HTERT RPE-1 (cell line): ENCODE results near the gene ESRRA.

Experiments used
- in situ Hi-C: fragments of 300-500 bp; cut with MboI; formaldehyde crosslinking; loops from 4 replicates; pipeline ENCODE4 v1.14.3; 2020; ENCODE audit warnings: low sequenced_read_pairs

Gene ESRRA

DNA sequence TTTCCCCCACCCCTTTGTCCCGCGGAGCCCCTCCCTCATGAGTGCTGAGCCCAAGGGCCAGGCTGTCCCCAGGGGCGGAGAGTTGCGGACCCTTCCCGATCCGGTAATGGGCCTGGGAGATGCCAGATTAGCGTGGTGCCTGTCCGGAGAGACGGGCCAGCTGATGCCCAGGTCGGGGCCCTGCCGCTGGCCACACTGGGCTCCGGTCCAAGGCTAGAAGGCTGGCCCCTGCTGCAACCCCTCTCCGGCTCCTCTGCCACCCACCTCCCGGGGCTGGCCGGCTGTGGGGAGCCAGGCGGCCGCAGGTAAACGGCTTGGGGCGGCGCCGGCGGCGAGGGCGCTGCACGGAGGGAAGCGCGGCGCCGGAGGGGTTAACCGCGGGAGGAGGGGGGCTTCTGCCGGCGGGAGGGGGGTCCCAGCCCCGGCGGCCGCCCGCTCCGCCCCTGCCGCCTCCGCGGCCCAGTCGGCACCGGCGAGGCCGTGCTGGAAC, 14.0 kb upstream of the ESRRA start, which contains the start of gene KCNK4:
Gene KCNK4, plus strand, starts transcription at position 41 of the 490 bp plus-strand sequence. CDS start 1,717 bp downstream, outside the sequence.
- in situ Hi-C loops = no loop called here

DNA sequence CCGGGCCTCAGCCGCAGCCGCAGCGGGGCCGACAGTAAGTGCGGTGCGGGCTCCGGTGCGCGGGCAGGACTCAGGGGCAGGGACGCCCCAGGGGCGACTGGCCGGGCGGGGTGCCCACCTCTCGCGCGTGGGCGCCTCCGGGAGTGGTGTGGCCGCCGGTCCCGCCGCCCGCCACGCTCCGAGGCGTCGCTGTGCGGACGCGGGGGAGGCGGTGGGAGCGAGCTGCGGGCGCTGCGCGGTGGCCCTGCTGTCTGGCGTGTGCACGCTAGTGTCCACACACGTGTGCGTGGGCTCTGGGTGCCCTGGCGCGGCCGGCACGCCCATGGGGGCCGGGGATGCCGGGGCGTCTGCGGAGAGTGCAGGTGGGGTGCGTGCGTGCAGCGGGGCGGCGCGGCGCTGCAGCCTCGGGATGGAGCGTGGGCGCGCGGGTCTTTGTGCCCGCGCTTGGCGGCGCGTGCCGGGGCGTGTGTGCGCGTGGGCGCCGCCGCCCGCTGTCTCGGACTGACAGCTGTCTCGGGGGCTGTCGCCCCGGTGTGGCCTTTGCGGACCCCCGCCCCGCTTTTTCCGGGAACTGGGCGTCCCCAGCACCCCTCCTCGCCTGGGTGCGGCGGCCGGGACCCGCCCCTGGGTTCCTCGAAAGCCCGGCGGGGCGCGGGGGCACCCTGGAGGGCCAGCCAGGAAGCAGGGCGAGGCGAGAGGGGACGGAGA, 13.4 kb upstream of the ESRRA start:
- in situ Hi-C loops = no loop called here

DNA sequence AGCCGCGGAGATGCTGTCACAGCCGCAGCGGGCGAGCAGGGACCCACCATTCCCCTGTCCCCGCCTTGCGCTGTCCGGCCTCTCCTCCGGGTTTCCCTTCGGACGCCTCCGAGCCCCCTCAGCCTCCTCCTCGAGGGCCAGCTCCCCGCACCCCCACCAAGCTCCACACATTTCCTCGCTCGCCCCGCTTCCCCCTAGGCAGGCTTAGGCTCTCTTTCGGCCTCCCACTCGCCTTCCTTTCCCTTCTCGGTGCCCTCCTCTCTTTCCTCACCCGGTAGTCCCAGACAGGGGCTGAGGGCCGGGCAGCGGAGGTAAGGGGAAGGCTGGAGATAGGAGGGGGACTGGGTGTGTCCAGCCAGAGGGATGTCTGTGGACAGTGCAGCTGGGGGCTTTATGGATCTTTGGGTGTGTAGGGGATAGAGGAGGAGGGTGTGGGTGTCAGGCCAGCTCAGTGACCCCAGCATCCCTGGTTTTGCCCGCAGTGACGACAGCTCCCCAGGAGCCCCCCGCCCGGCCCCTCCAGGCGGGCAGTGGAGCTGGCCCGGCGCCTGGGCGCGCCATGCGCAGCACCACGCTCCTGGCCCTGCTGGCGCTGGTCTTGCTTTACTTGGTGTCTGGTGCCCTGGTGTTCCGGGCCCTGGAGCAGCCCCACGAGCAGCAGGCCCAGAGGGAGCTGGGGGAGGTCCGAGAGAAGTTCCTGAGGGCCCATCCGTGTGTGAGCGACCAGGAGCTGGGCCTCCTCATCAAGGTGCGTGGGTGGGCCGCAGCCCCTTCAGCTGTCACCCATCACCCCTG, 12.7 kb upstream of the ESRRA start:
- in situ Hi-C loops = no loop called here

DNA sequence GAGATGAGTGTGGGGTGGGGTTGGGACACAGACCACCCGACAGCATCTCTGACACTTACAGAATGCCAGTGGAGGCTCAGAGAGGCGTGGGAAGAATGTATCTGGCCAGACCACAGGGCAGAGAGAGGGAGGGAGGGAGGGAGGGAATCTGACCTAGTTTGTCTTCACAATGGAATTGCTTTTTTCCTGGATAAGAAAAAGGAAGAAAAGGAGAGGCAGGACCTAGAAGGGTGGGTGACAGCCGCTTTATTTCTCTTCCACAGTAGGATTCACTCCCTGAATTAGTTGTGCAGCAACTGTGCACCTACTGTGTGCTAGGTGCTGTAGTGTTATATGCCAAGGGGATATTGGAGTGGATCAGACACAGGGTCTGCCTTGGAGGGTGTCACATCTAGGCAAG, 10.6 kb upstream of the ESRRA start:
- in situ Hi-C loops = no loop called here

DNA sequence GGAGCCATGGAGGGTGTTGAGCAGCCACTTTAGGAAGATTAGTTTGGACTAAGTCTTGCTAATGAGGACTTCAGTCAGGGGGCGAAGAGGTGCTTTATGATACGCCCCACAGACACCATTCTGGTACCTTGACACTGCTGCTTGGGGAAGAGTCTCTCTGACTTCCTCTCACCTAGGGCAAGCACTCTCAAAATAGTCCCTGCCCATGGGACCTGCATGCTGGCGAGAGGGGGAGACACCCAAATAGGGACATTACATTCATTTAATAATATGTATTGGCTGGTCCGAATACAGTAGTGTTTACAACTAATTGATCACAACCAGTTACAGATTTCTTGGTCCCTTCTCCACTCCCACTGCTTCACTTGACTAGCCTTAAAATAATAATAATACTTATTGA, 9.6 kb upstream of the ESRRA start:
- in situ Hi-C loops = no loop called here

DNA sequence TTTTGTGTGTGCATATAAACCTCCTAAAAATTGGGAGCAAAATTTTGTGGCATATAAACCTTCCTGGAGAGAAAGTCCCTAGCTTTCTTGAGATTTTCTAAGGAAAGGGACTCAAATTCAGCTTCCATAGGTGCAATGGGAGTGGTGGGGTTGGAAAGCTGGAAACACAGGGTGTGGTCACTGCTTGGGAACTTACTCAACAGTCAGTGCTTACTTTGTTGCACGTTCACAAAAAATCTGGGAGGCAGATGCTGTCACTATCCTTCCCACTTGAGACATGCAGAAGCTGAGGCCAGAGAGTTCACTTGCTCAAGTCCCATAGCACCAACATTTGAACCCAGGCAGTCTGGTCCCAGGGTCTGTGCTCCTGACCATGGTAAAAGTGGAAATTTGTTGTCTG, 9.1 kb upstream of the ESRRA start:
- in situ Hi-C loops = no loop called here

DNA sequence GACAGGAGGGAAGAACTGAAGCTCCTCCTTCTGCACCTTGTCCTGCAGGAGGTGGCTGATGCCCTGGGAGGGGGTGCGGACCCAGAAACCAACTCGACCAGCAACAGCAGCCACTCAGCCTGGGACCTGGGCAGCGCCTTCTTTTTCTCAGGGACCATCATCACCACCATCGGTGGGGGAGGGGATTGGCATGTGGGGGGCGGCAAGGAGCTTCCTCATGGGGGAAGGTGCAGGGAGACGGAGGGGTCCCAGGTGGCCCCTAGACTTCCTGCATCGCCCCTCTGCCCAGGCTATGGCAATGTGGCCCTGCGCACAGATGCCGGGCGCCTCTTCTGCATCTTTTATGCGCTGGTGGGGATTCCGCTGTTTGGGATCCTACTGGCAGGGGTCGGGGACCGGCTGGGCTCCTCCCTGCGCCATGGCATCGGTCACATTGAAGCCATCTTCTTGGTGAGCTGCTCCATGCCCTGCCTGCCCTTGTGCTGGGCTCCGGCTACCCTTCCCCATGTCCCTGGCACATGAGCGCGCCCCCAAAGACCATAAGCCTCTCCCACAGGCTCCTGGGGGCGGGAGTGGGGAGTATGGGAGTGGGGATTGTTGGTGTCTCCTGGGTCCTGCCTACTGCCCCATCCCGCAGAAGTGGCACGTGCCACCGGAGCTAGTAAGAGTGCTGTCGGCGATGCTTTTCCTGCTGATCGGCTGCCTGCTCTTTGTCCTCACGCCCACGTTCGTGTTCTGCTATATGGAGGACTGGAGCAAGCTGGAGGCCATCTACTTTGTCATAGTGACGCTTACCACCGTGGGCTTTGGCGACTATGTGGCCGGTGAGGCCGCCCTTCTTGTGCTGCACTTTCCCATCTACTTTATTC, 8.3 kb upstream of the ESRRA start:
- in situ Hi-C loops = no loop called here

DNA sequence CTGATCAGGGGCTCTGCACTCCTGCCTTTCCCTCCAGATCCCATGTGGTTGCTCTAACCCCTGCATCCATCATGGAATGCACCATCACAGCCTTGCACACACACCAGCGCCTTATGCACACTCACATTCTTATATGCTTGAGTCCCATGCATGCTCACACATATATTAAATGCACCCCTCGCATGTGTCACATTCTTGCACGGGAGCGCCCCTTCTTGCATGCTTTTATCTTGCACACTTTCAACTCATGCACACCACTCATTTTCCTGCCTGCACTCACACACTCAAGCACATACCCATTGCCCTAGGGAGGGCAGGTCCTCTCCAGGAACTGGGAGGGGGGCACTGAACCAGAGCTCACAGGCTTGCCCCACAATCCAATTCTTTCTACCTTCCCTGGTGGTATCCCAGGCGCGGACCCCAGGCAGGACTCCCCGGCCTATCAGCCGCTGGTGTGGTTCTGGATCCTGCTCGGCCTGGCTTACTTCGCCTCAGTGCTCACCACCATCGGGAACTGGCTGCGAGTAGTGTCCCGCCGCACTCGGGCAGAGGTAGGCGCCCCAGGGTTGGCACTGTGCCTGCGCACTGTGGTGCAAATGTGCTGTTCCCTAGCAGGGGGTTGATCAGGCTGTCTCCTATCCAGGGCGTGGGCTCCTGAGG, 7.5 kb upstream of the ESRRA start:
- in situ Hi-C loops = no loop called here

DNA sequence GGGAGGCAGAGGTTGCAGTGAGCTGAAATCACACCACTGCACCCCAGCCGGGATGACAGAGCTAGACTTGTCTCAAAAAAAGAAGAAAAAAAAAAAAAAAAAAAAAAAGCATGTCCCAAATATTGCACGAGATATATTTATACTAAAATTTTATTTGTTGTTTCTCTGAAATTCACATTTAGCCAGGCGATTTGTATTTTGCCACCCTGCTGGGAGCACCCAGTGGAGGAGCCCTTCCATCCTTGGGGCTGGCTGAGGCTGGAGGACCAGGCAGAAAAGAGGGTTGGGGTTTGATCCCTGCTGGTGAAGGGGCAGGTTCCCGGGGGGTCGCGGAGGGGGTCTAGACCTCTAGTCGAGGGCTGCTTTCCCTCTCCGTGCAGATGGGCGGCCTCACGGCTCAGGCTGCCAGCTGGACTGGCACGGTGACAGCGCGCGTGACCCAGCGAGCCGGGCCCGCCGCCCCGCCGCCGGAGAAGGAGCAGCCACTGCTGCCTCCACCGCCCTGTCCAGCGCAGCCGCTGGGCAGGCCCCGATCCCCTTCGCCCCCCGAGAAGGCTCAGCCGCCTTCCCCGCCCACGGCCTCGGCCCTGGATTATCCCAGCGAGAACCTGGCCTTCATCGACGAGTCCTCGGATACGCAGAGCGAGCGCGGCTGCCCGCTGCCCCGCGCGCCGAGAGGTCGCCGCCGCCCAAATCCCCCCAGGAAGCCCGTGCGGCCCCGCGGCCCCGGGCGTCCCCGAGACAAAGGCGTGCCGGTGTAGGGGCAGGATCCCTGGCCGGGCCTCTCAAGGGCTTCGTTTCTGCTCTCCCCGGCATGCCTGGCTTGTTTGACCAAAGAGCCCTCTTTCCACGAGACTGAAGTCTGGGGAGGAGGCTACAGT, 6.1 kb upstream of the ESRRA start:
- in situ Hi-C loops = no loop called here

DNA sequence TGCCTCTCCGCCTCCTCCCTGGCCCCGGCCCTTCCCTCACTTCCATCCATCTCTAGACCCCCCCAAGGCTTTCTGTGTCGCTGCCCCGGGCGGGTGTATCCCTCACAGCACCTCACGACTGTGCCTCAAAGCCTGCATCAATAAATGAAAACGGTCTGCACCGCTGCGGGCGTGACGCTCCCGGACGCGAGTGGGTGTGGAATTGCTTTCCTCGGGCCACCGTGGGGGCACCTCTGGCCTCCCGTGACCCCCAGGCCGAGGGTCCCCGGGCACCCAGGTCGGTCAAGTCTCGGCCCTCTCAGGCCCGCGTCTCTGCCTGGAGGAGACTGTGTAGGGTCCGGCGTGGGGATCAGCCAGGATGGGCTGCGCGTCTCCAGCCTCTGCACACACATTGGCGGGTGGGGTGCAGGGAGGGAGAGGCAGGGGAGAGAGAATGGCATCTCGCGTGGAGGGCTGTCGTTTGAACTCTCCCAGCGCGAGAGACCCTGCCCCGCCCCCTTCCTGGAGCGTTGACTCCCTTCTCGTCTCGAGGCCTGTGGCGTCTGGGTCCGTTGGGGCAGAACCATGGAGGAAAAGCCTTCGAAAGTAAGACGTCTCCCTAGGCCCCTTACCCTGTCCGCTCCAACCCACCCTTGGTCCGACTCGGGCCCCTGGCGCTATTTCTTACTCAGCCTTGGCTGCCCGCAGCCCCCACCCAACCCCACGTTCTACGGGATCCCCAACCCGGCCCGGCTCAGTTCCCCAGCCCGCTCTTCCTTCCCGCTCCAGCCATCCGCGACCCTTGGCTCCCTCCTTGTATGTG, 5.3 kb upstream of the ESRRA start, which contains the start of gene CATSPERZ:
Gene CATSPERZ, plus strand, starts transcription at position 512 of the 802 bp plus-strand sequence. Its CDS starts 53 bp downstream, at position 565.
- in situ Hi-C loops = no loop called here

DNA sequence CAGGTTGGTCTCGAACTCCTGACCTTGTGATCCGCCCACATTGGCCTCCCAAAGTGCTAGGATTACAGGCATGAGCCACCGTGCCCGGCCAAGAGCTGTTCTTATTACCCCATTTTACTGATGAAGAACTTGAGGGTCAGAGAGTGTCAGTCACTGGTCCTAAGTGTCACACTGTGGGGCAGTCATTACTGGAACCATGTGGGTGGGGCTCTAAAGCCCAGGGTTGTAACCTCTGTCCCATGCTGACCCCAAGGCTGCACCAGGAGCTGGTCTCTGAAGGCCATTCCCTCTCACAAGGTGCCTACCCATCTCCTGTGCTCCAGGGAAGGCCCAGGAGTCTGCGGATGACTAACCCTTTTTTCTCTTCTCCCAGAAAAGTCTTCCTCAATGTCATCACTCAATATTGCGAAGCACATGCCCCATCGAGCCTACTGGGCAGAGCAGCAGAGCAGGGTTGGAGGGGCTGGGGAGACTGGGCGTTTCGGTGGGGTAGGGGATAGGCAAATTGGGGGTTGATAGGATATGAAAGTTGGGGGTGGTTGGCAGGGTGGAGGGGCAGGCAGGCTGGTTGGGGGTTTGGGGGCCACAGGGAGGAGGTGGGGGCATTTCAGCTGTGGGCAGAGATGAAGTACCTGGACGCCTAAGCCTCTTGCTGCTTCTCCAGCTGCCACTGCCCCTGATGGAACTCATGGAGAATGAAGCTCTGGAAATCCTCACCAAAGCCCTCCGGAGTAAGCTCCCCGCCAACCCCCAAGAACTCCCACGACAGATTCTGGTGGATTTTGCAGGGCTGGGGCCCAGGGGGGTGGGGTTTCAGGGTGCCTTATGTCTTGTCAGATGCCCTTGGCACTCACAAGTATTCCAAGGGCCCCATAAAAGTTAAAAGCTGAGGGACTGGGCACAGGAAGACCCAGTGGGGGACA, 2.0 kb upstream of the ESRRA start:
- in situ Hi-C loops = no loop called here

DNA sequence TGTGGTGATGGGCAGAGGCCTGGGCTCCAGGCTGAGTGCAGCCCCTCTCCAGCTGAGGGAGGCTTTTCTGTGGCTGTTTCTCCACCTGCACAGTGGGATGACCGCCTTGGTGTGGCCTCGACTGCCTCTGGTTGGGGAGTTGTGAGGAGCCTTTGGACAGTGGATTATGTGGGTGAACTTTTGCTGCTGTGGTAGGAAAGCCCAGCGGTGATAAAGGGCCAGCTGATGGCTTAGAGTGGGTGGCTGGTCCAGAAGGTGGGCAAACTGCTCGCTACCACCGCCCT, 1.4 kb upstream of the ESRRA start:
- in situ Hi-C loops = no loop called here

DNA sequence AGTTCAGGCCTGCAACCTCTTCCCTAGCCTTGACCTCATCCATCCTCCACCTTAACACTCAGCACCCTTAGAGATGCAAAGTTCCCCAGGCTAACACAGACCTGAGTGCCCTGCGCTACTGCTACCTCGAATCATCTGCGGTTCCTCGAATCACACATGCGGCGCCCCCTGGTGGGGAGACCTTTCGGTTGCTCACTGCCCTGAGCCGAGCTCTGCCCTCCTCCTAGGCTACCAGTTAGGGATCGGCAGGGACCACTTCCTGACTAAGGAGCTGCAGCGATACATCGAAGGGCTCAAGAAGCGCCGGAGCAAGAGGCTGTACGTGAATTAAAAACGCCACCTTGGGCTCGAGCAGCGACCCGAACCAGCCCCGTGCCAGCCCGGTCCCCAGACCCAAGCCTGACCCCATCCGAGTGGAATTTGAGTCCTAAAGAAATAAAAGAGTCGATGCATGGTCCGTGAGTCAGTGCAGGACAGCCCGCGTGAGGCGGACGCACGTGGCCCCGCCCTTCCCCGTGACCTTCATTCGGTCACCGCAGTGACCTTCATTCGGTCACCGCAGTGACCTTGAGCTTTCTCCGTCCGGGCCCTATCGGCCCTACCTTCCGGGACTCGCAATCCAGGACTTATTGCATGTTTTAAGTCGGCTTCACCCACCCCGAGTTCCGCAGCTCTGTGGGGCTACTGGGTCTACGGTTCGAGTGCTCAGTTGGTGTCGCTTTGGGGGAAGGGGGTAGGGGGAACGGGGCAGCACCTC, 830 bp upstream of the ESRRA start:
- in situ Hi-C loops = no loop called here

DNA sequence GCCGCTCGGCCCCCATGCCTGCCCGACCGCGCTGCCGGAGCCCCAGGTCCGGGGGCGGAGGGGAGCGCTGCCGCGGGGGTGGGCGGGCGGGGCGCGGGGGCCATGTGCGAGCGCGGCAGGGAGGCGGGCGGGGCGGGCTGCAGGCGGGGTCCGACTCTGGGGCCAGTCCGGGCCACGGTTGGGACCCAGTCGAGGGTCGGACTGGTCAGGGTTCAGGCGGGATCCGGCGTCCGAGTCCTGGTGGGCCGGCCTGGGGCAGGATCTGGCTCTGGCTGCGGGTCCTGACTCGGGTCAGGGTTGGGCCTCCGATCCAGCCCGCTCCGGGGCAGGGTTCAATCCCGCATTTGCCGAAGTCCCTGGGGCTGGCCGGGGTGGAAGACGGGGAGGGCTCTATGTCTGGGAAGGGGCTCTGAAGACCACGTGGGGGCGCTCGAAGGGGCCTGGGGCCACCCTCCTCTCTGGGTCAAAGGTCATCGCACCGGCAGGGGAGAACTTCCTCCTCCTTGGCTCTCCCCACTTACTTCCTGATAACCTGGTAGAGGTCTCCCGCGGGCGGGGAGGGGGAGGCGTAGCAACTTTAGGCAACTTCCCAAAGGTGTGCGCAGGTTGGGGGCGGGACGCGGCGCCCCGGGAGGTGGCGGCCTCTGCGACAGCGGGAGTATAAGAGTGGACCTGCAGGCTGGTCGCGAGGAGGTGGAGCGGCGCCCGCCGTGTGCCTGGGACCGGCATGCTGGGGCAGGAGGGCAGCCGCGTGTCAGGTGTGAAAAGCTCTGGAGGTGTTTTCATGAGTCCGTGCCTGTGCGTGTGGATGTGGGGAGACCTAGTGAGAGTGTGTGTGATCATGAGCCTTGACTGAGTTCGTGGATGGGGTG, 603 bp downstream of the ESRRA start:
- in situ Hi-C loops = no loop called here

DNA sequence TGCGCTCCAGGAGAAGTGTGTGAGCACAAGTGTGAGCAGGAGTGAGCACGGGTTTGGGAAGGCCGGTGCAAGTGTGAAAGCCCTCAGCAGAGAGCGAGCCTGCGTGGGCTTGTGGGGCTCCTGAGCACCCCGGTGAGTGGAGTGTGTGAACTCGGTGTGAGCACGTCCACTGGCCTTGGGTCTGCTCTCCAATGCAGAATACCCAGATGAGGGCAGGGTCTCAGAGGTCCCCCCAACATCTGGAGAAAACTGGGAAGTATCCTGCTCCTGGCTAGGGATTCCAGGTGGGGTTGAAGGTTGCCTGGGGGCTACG, 1.2 kb downstream of the ESRRA start:
- in situ Hi-C loops = no loop called here

DNA sequence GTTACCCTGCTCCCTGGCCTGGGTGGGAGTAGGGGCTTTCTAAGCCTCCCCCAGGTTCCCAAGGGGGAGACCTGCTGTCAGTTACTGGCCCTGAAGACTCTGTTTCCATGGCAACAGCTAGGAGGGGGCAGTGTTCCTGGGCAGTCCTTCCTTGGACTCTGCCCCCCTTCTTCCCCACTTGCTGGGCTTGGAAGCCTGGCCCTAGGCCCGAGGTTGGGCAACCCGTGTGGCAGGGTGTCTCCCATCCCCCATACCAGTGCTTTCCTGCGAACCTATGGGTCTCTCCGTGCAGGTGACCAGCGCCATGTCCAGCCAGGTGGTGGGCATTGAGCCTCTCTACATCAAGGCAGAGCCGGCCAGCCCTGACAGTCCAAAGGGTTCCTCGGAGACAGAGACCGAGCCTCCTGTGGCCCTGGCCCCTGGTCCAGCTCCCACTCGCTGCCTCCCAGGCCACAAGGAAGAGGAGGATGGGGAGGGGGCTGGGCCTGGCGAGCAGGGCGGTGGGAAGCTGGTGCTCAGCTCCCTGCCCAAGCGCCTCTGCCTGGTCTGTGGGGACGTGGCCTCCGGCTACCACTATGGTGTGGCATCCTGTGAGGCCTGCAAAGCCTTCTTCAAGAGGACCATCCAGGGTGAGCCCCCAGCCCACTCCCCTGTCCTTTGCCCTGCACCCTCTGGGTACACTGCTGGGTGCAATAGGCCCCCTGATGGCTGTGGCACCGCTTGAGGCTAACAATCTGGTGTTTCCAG, 1.7 kb downstream of the ESRRA start:
- in situ Hi-C loops = no loop called here
